Epithelial cell of alveolus of lung (primary cell): ENCODE measurements around the gene TRAF6. TPM values are rescaled to one million over a fixed set of nuclear protein-coding genes. Genes with fewer than 3 reads are reported as not detected.

ENCODE experiments used
- total RNA-seq: library from RNA; depleted of rRNA; stranded (reverse); fragments of >200 nt; gene quantifications from 2 replicates; pipeline ENCODE4 v1.2.1, GENCODE V29; 2015

The TRAF6 gene, protein sequence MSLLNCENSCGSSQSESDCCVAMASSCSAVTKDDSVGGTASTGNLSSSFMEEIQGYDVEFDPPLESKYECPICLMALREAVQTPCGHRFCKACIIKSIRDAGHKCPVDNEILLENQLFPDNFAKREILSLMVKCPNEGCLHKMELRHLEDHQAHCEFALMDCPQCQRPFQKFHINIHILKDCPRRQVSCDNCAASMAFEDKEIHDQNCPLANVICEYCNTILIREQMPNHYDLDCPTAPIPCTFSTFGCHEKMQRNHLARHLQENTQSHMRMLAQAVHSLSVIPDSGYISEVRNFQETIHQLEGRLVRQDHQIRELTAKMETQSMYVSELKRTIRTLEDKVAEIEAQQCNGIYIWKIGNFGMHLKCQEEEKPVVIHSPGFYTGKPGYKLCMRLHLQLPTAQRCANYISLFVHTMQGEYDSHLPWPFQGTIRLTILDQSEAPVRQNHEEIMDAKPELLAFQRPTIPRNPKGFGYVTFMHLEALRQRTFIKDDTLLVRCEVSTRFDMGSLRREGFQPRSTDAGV
- total RNA-seq = 7.6 and 9.0 TPM in 2 replicates

DNA sequence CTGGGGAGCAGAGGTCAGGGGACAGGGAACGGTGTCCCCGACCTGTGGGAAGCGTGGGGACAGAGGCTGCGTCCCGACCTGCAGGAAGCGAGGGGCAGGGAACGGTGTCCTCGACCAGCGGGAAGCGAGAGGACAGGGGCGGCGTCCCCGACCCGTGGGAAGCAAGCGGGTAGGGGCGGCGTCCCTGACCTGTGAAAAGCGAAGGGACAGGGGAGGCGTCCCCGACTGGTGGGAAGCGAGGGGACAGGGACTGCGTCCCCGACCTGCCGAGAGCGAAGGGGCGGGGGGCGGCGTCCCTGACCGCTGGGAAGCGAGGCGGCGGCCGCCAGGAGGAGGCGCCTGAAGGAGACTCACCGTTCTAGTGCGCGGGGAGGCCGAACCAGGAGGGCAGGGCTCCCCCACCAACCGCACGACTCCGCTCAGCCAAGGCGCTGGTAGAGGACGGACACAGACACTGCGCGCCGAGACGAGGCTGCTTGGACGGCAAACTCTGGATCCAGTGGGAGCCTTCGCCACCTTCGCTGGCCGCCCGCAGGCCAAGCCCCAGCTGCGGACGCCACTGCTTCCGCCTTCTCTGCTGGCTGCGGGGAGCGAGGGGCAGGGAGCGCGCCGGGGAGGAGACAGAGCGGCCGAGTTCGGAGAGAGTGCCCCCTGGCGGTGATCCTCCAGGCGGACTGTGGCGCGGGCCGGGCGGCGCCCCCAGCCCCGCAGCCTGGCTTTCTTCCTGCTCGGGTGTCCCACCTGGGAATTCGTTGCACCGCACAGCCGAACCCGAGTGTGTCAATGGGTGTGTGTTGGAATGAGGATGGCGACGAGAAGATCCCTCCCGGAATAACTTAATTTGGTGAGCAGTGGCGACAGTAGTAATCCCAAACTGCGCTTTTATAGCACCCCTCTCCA, at the start of gene TRAF6:
Gene TRAF6, minus strand, starts transcription at position 579 of the 900 bp plus-strand sequence. CDS start 8,757 bp downstream, outside the sequence.

Other genes with a start within 250 kb of the TRAF6 start
- 47.1 and 62.8 TPM in 2 replicates for gene COMMD9, start 220.8 kb downstream of the TRAF6 start, total RNA-seq
- 10.1 and 26.8 TPM in 2 replicates for gene PRR5L, start 214.0 kb downstream of the TRAF6 start, total RNA-seq
- gene RAG1, start 57.7 kb upstream of the TRAF6 start, total RNA-seq = 0.65 and 1.2 TPM in 2 replicates
- gene IFTAP, start 84.2 kb upstream of the TRAF6 start, total RNA-seq = 23.4 and 57.6 TPM in 2 replicates
- not detected in 2 replicates for gene RAG2, start 88.0 kb upstream of the TRAF6 start, total RNA-seq